ENCODE data around the gene SFTA2. TPM values are rescaled to one million over a fixed set of nuclear protein-coding genes. Genes with fewer than 3 reads are reported as not detected.

The SFTA2 gene
- total and polyA plus RNA-seq, 10 of the 15 experiments (the other 5 are each of a cell fraction or from before 2014, with no cell fraction given): 0.15 to 0.92 (median 0.33) TPM; not detected in 4

GRCh38 chr6:30955367-30956042, 23.5 kb upstream of the SFTA2 start (continued):
- TF ChIP-seq NFXL1 (IDR thresholded peaks at IDR 0.05; ENCODE audit: borderline replicate concordance) (no peak), ATF2 (IDR thresholded peaks at IDR 0.05; ENCODE audit: low read length) (no peak), USF2 (IDR thresholded peaks at IDR 0.05; ENCODE audit: borderline replicate concordance, low read depth, low read length) (no peak), SUZ12 (IDR thresholded peaks at IDR 0.05; ENCODE audit: unreplicated experiment) (no peak), KDM1A (IDR thresholded peaks at IDR 0.05; ENCODE audit: borderline replicate concordance) (no peak), REST (IDR thresholded peaks at IDR 0.05; ENCODE audit: low read depth, low read length) (0 out of 2 replicates have a peak, but pooled peaks have one; percentile 31), YBX1 (IDR thresholded peaks at IDR 0.05) (no peak), NKRF (conservative IDR thresholded peaks at IDR 0.05) (no peak), CEBPB (IDR thresholded peaks at IDR 0.05; ENCODE audit: borderline replicate concordance in 1 of 2, low read depth in 2 of 2, low read length in 2 of 2) (no peak), TCF12 (IDR thresholded peaks at IDR 0.05; ENCODE audit: low read depth, low read length) (peak; percentile 59), RUNX3 (IDR thresholded peaks at IDR 0.05; ENCODE audit: low read length) (peak; percentile 81), MEF2B (IDR thresholded peaks at IDR 0.05; ENCODE audit: partially characterized antibody, poor library complexity, severe bottlenecking) (peak; percentile 49), PAX8 (IDR thresholded peaks at IDR 0.05) (no peak), NBN (IDR thresholded peaks at IDR 0.05) (no peak), JUNB (IDR thresholded peaks at IDR 0.05) (no peak), POLR2AphosphoS5 (IDR thresholded peaks at IDR 0.05; ENCODE audit: low read length) (peak; percentile 60; the same call in 1 of the 2 replicates), CHD2 (IDR thresholded peaks at IDR 0.05; ENCODE audit: borderline replicate concordance, low read depth, low read length) (no peak), SUPT20H (IDR thresholded peaks at IDR 0.05; ENCODE audit: borderline replicate concordance, control insufficient read depth, low read depth, low read length) (no peak), BHLHE40 (IDR thresholded peaks at IDR 0.05; ENCODE audit: borderline replicate concordance in 1 of 2, low read depth in 2 of 2, low read length in 1 of 2) (peak in 1 of 2 experiments; percentile 33; a peak in 1 of 4 replicates), CBFB (IDR thresholded peaks at IDR 0.05; ENCODE audit: low read depth) (peak; percentile 82), FOXM1 (IDR thresholded peaks at IDR 0.05; ENCODE audit: low read depth, low read length) (no peak), STAT3 (IDR thresholded peaks at IDR 0.05; ENCODE audit: low read depth, low read length) (no peak), ZNF24 (IDR thresholded peaks at IDR 0.05) (no peak)
